GM21529 (cell line): ENCODE data around the gene SMIM38.

ENCODE experiments used
- ATAC-seq: cut with Tn5 transposase; IDR thresholded peaks from one replicate; pipeline ENCODE4 v1.9.1; 2021; ENCODE audit not compliant: unreplicated experiment

SMIM38 gene

GRCh38 chr11:69200331-69201065 lies 44.8 kb downstream of the SMIM38 start:
- ATAC-seq = no peak

GRCh38 chr11:69201066-69201365 lies 45.3 kb downstream of the SMIM38 start:
- ATAC-seq = no peak

GRCh38 chr11:69201764-69202370 lies 46.1 kb downstream of the SMIM38 start:
- ATAC-seq = no peak

- ATAC-seq = no peak
These were observed 46.9 kb downstream of the SMIM38 start for GRCh38 chr11:69202511-69203221.

GRCh38 chr11:69203381-69203780 lies 47.6 kb downstream of the SMIM38 start:
- no peak for ATAC-seq

GRCh38 chr11:69203901-69204245 lies 48.1 kb downstream of the SMIM38 start:
- no peak for ATAC-seq

- no peak for ATAC-seq
These were observed 48.7 kb downstream of the SMIM38 start for GRCh38 chr11:69204246-69204940.

GRCh38 chr11:69204941-69205742 lies 49.4 kb downstream of the SMIM38 start:
- no peak for ATAC-seq
